Astrocyte of the spinal cord (primary cell): ENCODE data around the gene HAPLN1.

Source experiments
- DNase-seq: peaks from one replicate; pipeline ENCODE4 v3.0.0; 2011; ENCODE audit warnings: low read depth, low spot score
- H3K4me3 ChIP-seq: 2 replicates; pipeline ENCODE4 v1.5.1; 2011; ENCODE audit warnings: low read depth, mild to moderate bottlenecking, low read length, moderate library complexity
- in situ Hi-C: cut with HindIII; loops from 2 replicates; pipeline ENCODE4 v1.10.0; 2017; ENCODE audit warnings: low sequenced_read_pairs
- TF ChIP-seq, protein P1 (sequence below): IDR thresholded peaks from 2 replicates; pipeline ENCODE4 v1.5.1; 2012; ENCODE audit warnings: low read depth, mild to moderate bottlenecking, low read length, inconsistent platforms

The HAPLN1 gene

DNA sequence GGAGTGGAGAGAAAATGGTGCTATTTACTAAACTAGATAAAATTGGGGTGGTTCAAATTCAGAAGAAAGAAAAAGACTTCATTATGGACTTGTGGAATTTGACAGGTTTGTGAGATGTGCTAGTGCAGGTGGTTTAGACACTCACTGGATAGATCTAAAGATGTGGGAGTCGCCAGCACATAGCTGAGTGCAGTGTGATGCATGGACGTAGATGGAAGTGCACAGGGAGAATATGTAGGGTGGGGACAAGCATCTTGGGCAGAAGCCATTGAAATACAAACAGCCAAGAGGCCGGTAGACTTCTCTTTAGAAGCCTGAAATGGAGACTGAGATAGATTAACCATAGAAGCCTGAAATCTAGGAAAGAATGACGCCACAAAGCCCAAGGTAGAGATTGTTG is 10.7 kb downstream of the HAPLN1 start:
- no peak for DNase-seq
- in situ Hi-C loops = no loop called here
- H3K4me3 ChIP-seq = no peak overlapping the region
- TF ChIP-seq, protein P1, sequence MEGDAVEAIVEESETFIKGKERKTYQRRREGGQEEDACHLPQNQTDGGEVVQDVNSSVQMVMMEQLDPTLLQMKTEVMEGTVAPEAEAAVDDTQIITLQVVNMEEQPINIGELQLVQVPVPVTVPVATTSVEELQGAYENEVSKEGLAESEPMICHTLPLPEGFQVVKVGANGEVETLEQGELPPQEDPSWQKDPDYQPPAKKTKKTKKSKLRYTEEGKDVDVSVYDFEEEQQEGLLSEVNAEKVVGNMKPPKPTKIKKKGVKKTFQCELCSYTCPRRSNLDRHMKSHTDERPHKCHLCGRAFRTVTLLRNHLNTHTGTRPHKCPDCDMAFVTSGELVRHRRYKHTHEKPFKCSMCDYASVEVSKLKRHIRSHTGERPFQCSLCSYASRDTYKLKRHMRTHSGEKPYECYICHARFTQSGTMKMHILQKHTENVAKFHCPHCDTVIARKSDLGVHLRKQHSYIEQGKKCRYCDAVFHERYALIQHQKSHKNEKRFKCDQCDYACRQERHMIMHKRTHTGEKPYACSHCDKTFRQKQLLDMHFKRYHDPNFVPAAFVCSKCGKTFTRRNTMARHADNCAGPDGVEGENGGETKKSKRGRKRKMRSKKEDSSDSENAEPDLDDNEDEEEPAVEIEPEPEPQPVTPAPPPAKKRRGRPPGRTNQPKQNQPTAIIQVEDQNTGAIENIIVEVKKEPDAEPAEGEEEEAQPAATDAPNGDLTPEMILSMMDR = no peak

DNA sequence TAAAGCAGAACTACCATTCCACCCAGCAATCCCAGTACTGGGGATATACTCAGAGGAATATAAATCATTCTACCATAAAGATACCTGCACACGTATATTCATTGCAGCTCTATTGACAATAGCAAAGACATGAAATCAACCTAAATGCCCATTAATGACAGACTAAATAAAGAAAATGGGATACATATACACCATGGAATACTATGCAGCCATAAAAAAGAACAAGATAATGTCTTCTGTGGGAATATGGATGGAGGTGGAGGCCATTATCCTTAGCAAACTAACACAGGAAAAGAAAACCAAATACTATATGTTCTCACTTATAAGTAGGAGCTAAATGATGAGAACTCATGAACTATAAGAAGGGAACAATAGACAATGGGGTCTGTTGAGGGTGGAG is 12.5 kb downstream of the HAPLN1 start:
- TF ChIP-seq, protein P1 = no peak
- in situ Hi-C loops = no loop called here
- no peak for DNase-seq
- H3K4me3 ChIP-seq = no peak overlapping the region

DNA sequence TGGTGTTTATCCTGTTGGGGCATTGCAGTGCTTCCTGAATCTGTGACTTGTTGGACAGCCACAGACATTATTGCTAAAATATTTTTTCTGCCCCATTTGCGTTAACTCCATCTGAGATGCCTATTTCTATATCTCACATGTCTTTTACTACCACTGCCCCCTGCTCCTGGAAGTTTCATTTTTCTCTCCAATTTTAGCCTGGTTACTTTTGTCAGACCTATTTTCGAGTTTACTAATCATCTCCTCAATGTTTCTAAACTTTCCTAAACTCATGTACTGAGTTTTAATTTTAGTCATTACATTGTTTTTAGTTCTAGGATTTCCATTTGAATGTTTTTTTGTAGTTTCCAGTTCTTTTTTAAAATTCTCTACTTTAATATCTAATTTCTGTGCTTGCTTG is 17.6 kb downstream of the HAPLN1 start:
- in situ Hi-C loops = no loop called here
- no peak overlapping the region for H3K4me3 ChIP-seq
- DNase-seq = no peak
- TF ChIP-seq, protein P1 = no peak

DNA sequence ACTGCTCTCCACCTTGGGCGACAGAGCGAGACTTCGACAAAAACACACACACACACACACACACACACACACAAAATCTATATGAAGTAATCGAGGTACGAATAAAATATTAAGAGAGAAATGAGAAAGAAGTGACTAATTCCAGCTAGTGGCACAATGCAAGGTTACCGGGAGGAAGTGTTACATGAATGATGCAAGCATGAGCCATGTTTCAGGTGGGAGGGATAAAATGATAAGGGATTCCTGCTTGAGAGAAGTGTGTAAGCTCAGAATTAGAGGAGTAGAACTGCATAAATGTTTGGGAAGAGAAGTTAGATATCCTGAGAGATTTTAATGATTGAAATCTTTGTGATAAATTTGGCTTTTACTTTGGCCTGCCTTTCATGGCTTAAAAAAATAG is 18.8 kb downstream of the HAPLN1 start:
- DNase-seq = no peak
- in situ Hi-C loops = no loop called here
- H3K4me3 ChIP-seq = no peak overlapping the region
- TF ChIP-seq, protein P1 = no peak

DNA sequence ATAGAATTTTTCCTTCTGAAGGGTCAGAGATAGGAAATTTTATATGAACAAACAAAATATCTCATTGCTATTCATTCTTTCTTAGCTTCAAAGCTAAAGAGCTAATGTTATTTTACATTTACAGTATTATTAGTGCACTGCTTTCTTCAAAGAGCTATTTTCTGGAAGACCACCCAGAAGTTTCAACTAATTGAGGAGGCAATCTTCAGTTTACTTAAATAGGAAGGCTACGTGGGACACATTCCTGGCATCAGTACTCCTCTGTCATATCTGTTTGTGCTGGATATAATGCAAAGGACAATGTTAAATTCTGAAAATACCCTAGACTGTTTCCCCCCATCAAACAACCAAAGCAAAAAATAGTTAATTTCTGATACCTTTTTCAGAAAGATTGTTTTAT is 30.8 kb downstream of the HAPLN1 start:
- in situ Hi-C loops = no loop called here
- TF ChIP-seq, protein P1 = no peak

DNA sequence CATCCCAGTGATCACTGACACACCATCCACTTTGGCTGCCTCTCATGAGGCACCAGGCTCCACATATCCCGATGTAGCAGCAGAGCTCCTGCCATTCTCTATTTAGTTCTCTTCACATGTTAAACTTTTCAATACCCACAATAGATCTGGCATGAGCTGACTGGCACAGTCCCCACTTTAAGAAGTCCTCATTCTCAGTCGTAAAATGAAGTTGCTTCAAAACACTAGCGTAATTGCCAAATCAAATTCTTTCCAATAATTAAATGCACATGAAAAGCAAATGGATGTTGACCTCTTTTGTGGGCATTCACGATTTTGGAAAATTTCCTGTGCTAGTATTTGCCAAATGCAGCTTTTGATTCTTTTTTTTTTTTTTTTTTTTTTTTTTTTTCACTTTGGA is 32.4 kb downstream of the HAPLN1 start:
- in situ Hi-C loops = no loop called here
- TF ChIP-seq, protein P1 = no peak
- DNase-seq = no peak
- no peak overlapping the region for H3K4me3 ChIP-seq

More for the DNA sequence above, 30.8 kb downstream of the HAPLN1 start:
- no peak overlapping the region for H3K4me3 ChIP-seq
- DNase-seq = no peak

DNA sequence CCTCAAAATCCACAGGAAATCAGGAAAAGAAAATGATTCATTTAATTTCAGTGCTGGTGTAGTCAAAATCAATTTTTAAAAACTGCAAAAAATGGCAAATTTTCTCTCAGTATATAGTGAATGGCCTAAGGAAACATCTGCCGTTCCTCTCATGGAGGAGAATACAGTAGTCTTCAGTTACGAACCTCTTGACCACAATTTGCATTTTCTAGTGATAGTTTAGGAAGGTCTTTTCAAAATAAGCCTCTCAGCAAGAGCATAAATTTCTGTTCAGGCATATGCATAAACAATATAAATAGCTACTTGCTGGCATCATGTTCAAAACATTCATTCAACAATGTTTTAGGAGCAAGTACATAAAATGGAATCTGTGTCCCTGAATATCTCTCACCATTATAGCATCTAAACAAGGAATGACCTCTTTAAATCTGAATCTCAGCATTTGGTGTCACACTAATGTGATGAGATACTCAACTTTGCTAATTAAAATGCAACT is 33.5 kb downstream of the HAPLN1 start:
- no peak for DNase-seq
- in situ Hi-C loops = no loop called here
- TF ChIP-seq, protein P1 = no peak
- H3K4me3 ChIP-seq = no peak overlapping the region
